ENCODE measurements around the gene SDSL.

- TF ChIP-seq CTCF (conservative IDR thresholded peaks at IDR 0.05; ENCODE audit: low read length) = no peak
- TF ChIP-seq EZH2phosphoT487 (IDR thresholded peaks at IDR 0.05; ENCODE audit: borderline replicate concordance) = no peak
Measured at GRCh38 chr12:113473942-113474341, 51.8 kb downstream of the SDSL start.

Measured in Loucy (cell line).